Immature natural killer cell (primary cell): Measurements from ENCODE around the gene IL24. TPM values are rescaled to one million over a fixed set of nuclear protein-coding genes. Genes with fewer than 3 reads are reported as not detected.
"Not testable (repeated sequence)": the region's sequence is repeated elsewhere in the genome, so short reads cannot be mapped to it uniquely, and the experiment has no call there.

Experiments used
- DNase-seq, 3 donors: peaks; one replicate each; pipeline ENCODE4 v3.0.0; 2022; ENCODE audit warnings: mixed read lengths in 1 of 3
- H3K27ac Mint-ChIP-seq, 6 donors: one replicate each; pipeline ENCODE4 v1.8.0; 2020; ENCODE audit warnings: mixed read lengths in 6 of 6, mild to moderate bottlenecking in 5 of 6, inconsistent platforms in 4 of 6, moderate library complexity in 3 of 6
- H3K27me3 Mint-ChIP-seq, 3 donors: one replicate each; pipeline ENCODE4 v1.8.0; 2020 to 2021; ENCODE audit warnings: low read depth in 3 of 3, mild to moderate bottlenecking in 3 of 3, mixed read lengths in 3 of 3, moderate library complexity in 3 of 3, inconsistent platforms in 1 of 3
- H3K36me3 Mint-ChIP-seq, 3 donors: one replicate each; pipeline ENCODE4 v1.8.0; 2020; ENCODE audit warnings: mixed read lengths in 3 of 3, inconsistent platforms in 2 of 3, mild to moderate bottlenecking in 2 of 3
- H3K4me1 Mint-ChIP-seq, 2 donors: one replicate each; pipeline ENCODE4 v1.8.0; 2020; ENCODE audit warnings: inconsistent platforms in 2 of 2, mild to moderate bottlenecking in 2 of 2, mixed read lengths in 2 of 2, moderate library complexity in 1 of 2
- H3K4me3 Mint-ChIP-seq, 5 donors: one replicate each; pipeline ENCODE4 v1.8.0; 2020; ENCODE audit warnings: mild to moderate bottlenecking in 5 of 5, mixed read lengths in 5 of 5, inconsistent platforms in 3 of 5, moderate library complexity in 3 of 5
- H3K9me3 Mint-ChIP-seq, 6 donors: one replicate each; pipeline ENCODE4 v1.8.0; 2020; ENCODE audit warnings: mild to moderate bottlenecking in 6 of 6, mixed read lengths in 6 of 6, inconsistent platforms in 4 of 6, moderate library complexity in 3 of 6
- polyA plus RNA-seq, 3 donors: library from polyadenylated mRNA; unstranded; fragments of 300-500 nt; fragmentation: Illumina TruSeq; gene quantifications; one replicate each; pipeline ENCODE4 v1.2.3, GENCODE V29; 2021

The IL24 gene
- polyA plus RNA-seq = 10 to 100 TPM in 2 of 3 donors, 1 to 10 TPM in 1; 9.3 to 21.5 (median 13.3) TPM

GRCh38 chr1:206897175-206897574 lies at the start of gene IL24:
Gene IL24 (plus strand): TSS chr1:206897443. CDS start chr1:206897833, 390 bp downstream.
- Mint-ChIP-seq H3K9me3 (no peaks in the 10 kb centered on the region), H3K4me3 (no peak within 1 kb of the TSS), H3K27me3 (peaks cover 0 to 9% (median 0%) of the 10 kb centered on the region in 3 donors), H3K36me3 (peaks cover 3 to 9% (median 4%) of the 10 kb centered on the region in 3 donors), H3K27ac (no peak within 1 kb of the TSS), H3K4me1 (peaks cover 3 to 15% of the 10 kb centered on the region in 2 donors)
- no peak for DNase-seq

- Mint-ChIP-seq H3K9me3 (peaks cover 0 to 3% (median 0%) of the 10 kb centered on the region in 6 donors), H3K4me1 (no peaks in the 10 kb centered on the region), H3K27ac (no peak overlapping the region), H3K4me3 (no peak overlapping the region), H3K36me3 (no peaks in the 10 kb centered on the region), H3K27me3 (peaks cover 2 to 10% (median 9%) of the 10 kb centered on the region in 3 donors)
- no peak for DNase-seq
Observed at GRCh38 chr1:206847946-206848345, 49.3 kb upstream of the IL24 start.

- Mint-ChIP-seq H3K4me1 (no peaks in the 10 kb centered on the region), H3K36me3 (no peaks in the 10 kb centered on the region), H3K9me3 (peaks cover 0 to 3% (median 0%) of the 10 kb centered on the region in 6 donors), H3K4me3 (no peak overlapping the region), H3K27me3 (peaks cover 2 to 10% (median 9%) of the 10 kb centered on the region in 3 donors), H3K27ac (no peak overlapping the region)
- DNase-seq = no peak
Observed at GRCh38 chr1:206850401-206850800, 46.8 kb upstream of the IL24 start.

GRCh38 chr1:206851341-206852010 lies 45.8 kb upstream of the IL24 start:
- no peak for DNase-seq
- no peak overlapping the region for H3K27ac Mint-ChIP-seq
- H3K4me1 Mint-ChIP-seq = no peaks in the 10 kb centered on the region
- no peak overlapping the region for H3K4me3 Mint-ChIP-seq
- H3K27me3 Mint-ChIP-seq = peaks cover 4 to 10% (median 7%) of the 10 kb centered on the region in 3 donors
- peaks cover 0 to 3% (median 0%) of the 10 kb centered on the region in 6 donors for H3K9me3 Mint-ChIP-seq
- no peaks in the 10 kb centered on the region for H3K36me3 Mint-ChIP-seq

- H3K27ac Mint-ChIP-seq, H3K4me3 Mint-ChIP-seq, H3K4me1 Mint-ChIP-seq, H3K36me3 Mint-ChIP-seq, DNase-seq, H3K9me3 Mint-ChIP-seq: not testable (repeated sequence)
- peaks cover 4 to 15% (median 9%) of the 10 kb centered on the region in 3 donors for H3K27me3 Mint-ChIP-seq
Observed at GRCh38 chr1:206852662-206853061, 44.6 kb upstream of the IL24 start.

- H3K27me3 Mint-ChIP-seq = peaks cover 4 to 15% (median 9%) of the 10 kb centered on the region in 3 donors
- H3K4me1 Mint-ChIP-seq, H3K9me3 Mint-ChIP-seq, H3K27ac Mint-ChIP-seq, DNase-seq, H3K4me3 Mint-ChIP-seq, H3K36me3 Mint-ChIP-seq: not testable (repeated sequence)
Observed at GRCh38 chr1:206853696-206854095, 43.5 kb upstream of the IL24 start.

- no peaks in the 10 kb centered on the region for H3K36me3 Mint-ChIP-seq
- no peak overlapping the region for H3K27ac Mint-ChIP-seq
- no peaks in the 10 kb centered on the region for H3K9me3 Mint-ChIP-seq
- H3K27me3 Mint-ChIP-seq = peaks cover 4 to 15% (median 9%) of the 10 kb centered on the region in 3 donors
- no peak overlapping the region for H3K4me3 Mint-ChIP-seq
- DNase-seq = no peak
- H3K4me1 Mint-ChIP-seq = no peaks in the 10 kb centered on the region
Observed at GRCh38 chr1:206854401-206855129, 42.7 kb upstream of the IL24 start.

- Mint-ChIP-seq H3K36me3 (no peaks in the 10 kb centered on the region), H3K4me3 (no peak overlapping the region), H3K27me3 (peaks cover 3 to 9% (median 6%) of the 10 kb centered on the region in 3 donors), H3K4me1 (no peaks in the 10 kb centered on the region), H3K27ac (no peak overlapping the region), H3K9me3 (no peaks in the 10 kb centered on the region)
- no peak for DNase-seq
Observed at GRCh38 chr1:206855859-206856258, 41.4 kb upstream of the IL24 start.

- DNase-seq = peak in 2 of 3 donors; percentile 12 to 16
Observed at GRCh38 chr1:206856674-206857464, 40.4 kb upstream of the IL24 start.

GRCh38 chr1:206859082-206859521 lies 38.1 kb upstream of the IL24 start:
- no peak overlapping the region for H3K27ac Mint-ChIP-seq
- no peak overlapping the region for H3K4me3 Mint-ChIP-seq

More at GRCh38 chr1:206856674-206857464, 40.4 kb upstream of the IL24 start:
- H3K27me3 Mint-ChIP-seq = peaks cover 2 to 6% (median 6%) of the 10 kb centered on the region in 3 donors
- H3K27ac Mint-ChIP-seq = no peak overlapping the region
- peaks cover 0 to 4% (median 3%) of the 10 kb centered on the region in 3 donors for H3K36me3 Mint-ChIP-seq
- no peaks in the 10 kb centered on the region for H3K9me3 Mint-ChIP-seq
- no peaks in the 10 kb centered on the region for H3K4me1 Mint-ChIP-seq
- no peak overlapping the region for H3K4me3 Mint-ChIP-seq

GRCh38 chr1:206860165-206860564 lies 37.1 kb upstream of the IL24 start:
- H3K4me1 Mint-ChIP-seq = no peaks in the 10 kb centered on the region
- H3K27me3 Mint-ChIP-seq = peaks cover 2 to 15% (median 4%) of the 10 kb centered on the region in 3 donors

More at GRCh38 chr1:206859082-206859521, 38.1 kb upstream of the IL24 start:
- DNase-seq = no peak
- H3K4me1 Mint-ChIP-seq = no peaks in the 10 kb centered on the region
- peaks cover 0 to 4% (median 3%) of the 10 kb centered on the region in 3 donors for H3K36me3 Mint-ChIP-seq
- H3K9me3 Mint-ChIP-seq = no peaks in the 10 kb centered on the region
- H3K27me3 Mint-ChIP-seq = peaks cover 2 to 12% (median 4%) of the 10 kb centered on the region in 3 donors

GRCh38 chr1:206863266-206863665 lies 34.0 kb upstream of the IL24 start:
- no peak overlapping the region for H3K27ac Mint-ChIP-seq
- H3K9me3 Mint-ChIP-seq = no peaks in the 10 kb centered on the region

More at GRCh38 chr1:206860165-206860564, 37.1 kb upstream of the IL24 start:
- Mint-ChIP-seq H3K27ac (no peak overlapping the region), H3K9me3 (no peaks in the 10 kb centered on the region), H3K36me3 (peaks cover 0 to 4% (median 3%) of the 10 kb centered on the region in 3 donors), H3K4me3 (no peak overlapping the region)
- no peak for DNase-seq

GRCh38 chr1:206864939-206865671 lies 32.1 kb upstream of the IL24 start, which contains the start of gene IL20:
Gene IL20 (plus strand): TSS chr1:206865623. CDS start chr1:206865853, 230 bp downstream.
- peaks cover 2 to 9% (median 5%) of the 10 kb centered on the region in 3 donors for H3K27me3 Mint-ChIP-seq
- peaks cover 0 to 4% (median 3%) of the 10 kb centered on the region in 3 donors for H3K36me3 Mint-ChIP-seq
- H3K9me3 Mint-ChIP-seq = no peaks in the 10 kb centered on the region
- peak; percentile 66 to 75 (median 70) for DNase-seq
- H3K27ac Mint-ChIP-seq = no peak within 1 kb of the TSS
- no peaks in the 10 kb centered on the region for H3K4me1 Mint-ChIP-seq
- H3K4me3 Mint-ChIP-seq = no peak within 1 kb of the TSS

More at GRCh38 chr1:206863266-206863665, 34.0 kb upstream of the IL24 start:
- H3K4me3 Mint-ChIP-seq = no peak overlapping the region
- no peak for DNase-seq
- no peaks in the 10 kb centered on the region for H3K4me1 Mint-ChIP-seq
- peaks cover 0 to 4% (median 3%) of the 10 kb centered on the region in 3 donors for H3K36me3 Mint-ChIP-seq
- peaks cover 2 to 9% (median 3%) of the 10 kb centered on the region in 3 donors for H3K27me3 Mint-ChIP-seq
